WTC11 (cell line): ENCODE data around the gene NTN3. TPM values are rescaled to one million over a fixed set of nuclear protein-coding genes. Genes with fewer than 3 reads are reported as not detected.

Experiments used
- ATAC-seq: fragments of 200-7000 bp; cut with Tn5 transposase; 2 replicates; pipeline ENCODE4 v1.10.0; 2021; ENCODE audit warnings: mild to moderate bottlenecking, moderate library complexity
- CTCF ChIA-PET: fragments of 300-600 bp; sonication (Branson Sonifier 250); formaldehyde crosslinking; loops from one replicate; lab custom pipeline; 2021; ENCODE audit warnings: antibody characterized with exemption; lab: Charles Lee
- POLR2A ChIA-PET: fragments of 350-600 bp; sonication (Branson Sonifier 250); formaldehyde crosslinking; loops from one replicate; lab custom pipeline; 2021; ENCODE audit warnings: antibody characterized with exemption; lab: Charles Lee
- DNase-seq: peaks from one replicate; pipeline ENCODE4 v3.0.0; 2021; ENCODE audit warnings: low spot score
- H3K27ac Mint-ChIP-seq: 2 replicates; pipeline ENCODE4 v1.8.0; 2021; ENCODE audit warnings: mixed read lengths
- H3K27me3 Mint-ChIP-seq: 2 replicates; pipeline ENCODE4 v1.8.0; 2021; ENCODE audit warnings: low read depth, mild to moderate bottlenecking, moderate library complexity, mixed read lengths
- H3K36me3 Mint-ChIP-seq: 2 replicates; pipeline ENCODE4 v1.8.0; 2021; ENCODE audit warnings: mixed read lengths
- H3K4me1 Mint-ChIP-seq: 2 replicates; pipeline ENCODE4 v1.8.0; 2022; ENCODE audit warnings: mixed read lengths
- H3K4me3 Mint-ChIP-seq: 2 replicates; pipeline ENCODE4 v1.8.0; 2021; ENCODE audit warnings: mild to moderate bottlenecking, moderate library complexity, mixed read lengths
- H3K9me3 Mint-ChIP-seq: 2 replicates; pipeline ENCODE4 v1.8.0; 2021; ENCODE audit warnings: mixed read lengths
- AR ChIP-seq: fragments of 250-450 bp; sonication (Bioruptor Pico); IDR thresholded peaks from 2 replicates; pipeline ENCODE4 v1.9.0; 2021; ENCODE audit warnings: mild to moderate bottlenecking
- ARID4B ChIP-seq: sonication (generic); formaldehyde crosslinking; IDR thresholded peaks from 2 replicates; pipeline ENCODE4 v1.8.0; 2023; ENCODE audit warnings: missing genetic modification reagents, mild to moderate bottlenecking, borderline replicate concordance
- ATF1 ChIP-seq: sonication (generic); formaldehyde crosslinking; IDR thresholded peaks from 2 replicates; pipeline ENCODE4 v1.8.1; 2023; ENCODE audit warnings: mild to moderate bottlenecking, moderate library complexity, missing genetic modification reagents
- ATF3 ChIP-seq: sonication (generic); formaldehyde crosslinking; conservative IDR thresholded peaks from 2 replicates; pipeline ENCODE4 v1.8.1; 2022; ENCODE audit warnings: mild to moderate bottlenecking, missing genetic modification reagents
- ATF6 ChIP-seq: sonication (generic); formaldehyde crosslinking; IDR thresholded peaks from 2 replicates; pipeline ENCODE4 v1.8.1; 2023; ENCODE audit warnings: mild to moderate bottlenecking, missing genetic modification reagents
- CDX4 ChIP-seq: fragments of 250-450 bp; sonication (Bioruptor Pico); IDR thresholded peaks from 2 replicates; pipeline ENCODE4 v1.9.0; 2021; ENCODE audit warnings: moderate library complexity, mild to moderate bottlenecking, inconsistent platforms, borderline replicate concordance
- CTCF ChIP-seq: fragments of 200-600 bp; IDR thresholded peaks from 2 replicates; pipeline ENCODE4 v1.8.0; 2022; ENCODE audit warnings: antibody characterized with exemption
- ELF4 ChIP-seq: sonication (generic); formaldehyde crosslinking; IDR thresholded peaks from 2 replicates; pipeline ENCODE4 v1.8.1; 2022; ENCODE audit warnings: low read depth, mild to moderate bottlenecking, moderate library complexity, missing genetic modification reagents
- GABPB1 ChIP-seq: sonication (generic); formaldehyde crosslinking; IDR thresholded peaks from 2 replicates; pipeline ENCODE4 v1.8.1; 2023; ENCODE audit warnings: mild to moderate bottlenecking, missing genetic modification reagents
- JAZF1 ChIP-seq: fragments of 250-450 bp; sonication (Bioruptor Pico); IDR thresholded peaks from 2 replicates; pipeline ENCODE4 v1.9.0; 2021; ENCODE audit warnings: moderate library complexity, mild to moderate bottlenecking, inconsistent platforms
- JUN ChIP-seq: sonication (generic); formaldehyde crosslinking; IDR thresholded peaks from 2 replicates; pipeline ENCODE4 v1.8.0; 2023; ENCODE audit warnings: mild to moderate bottlenecking, missing genetic modification reagents
- NFYB ChIP-seq: sonication (generic); formaldehyde crosslinking; conservative IDR thresholded peaks from 2 replicates; pipeline ENCODE4 v1.8.0; 2022; ENCODE audit warnings: low read depth, missing genetic modification reagents
- NR2C2 ChIP-seq: sonication (generic); formaldehyde crosslinking; IDR thresholded peaks from 2 replicates; pipeline ENCODE4 v1.8.0; 2022; ENCODE audit warnings: mild to moderate bottlenecking, missing genetic modification reagents
- SOX15 ChIP-seq: fragments of 250-450 bp; sonication (Bioruptor Pico); IDR thresholded peaks from 2 replicates; pipeline ENCODE4 v1.9.0; 2021; ENCODE audit warnings: mild to moderate bottlenecking
- ZNF121 ChIP-seq: sonication (generic); formaldehyde crosslinking; IDR thresholded peaks from 2 replicates; pipeline ENCODE4 v1.8.0; 2023; ENCODE audit warnings: missing genetic modification reagents
- ZNF263 ChIP-seq: sonication (generic); formaldehyde crosslinking; IDR thresholded peaks from 2 replicates; pipeline ENCODE4 v1.8.1; 2022; ENCODE audit warnings: low read depth, mild to moderate bottlenecking, moderate library complexity, missing genetic modification reagents
- ZNF317 ChIP-seq: sonication (generic); formaldehyde crosslinking; IDR thresholded peaks from 2 replicates; pipeline ENCODE4 v1.8.1; 2023; ENCODE audit warnings: low read depth, mild to moderate bottlenecking, moderate library complexity, missing genetic modification reagents, borderline replicate concordance
- ZSCAN18 ChIP-seq: fragments of 250-450 bp; sonication (Bioruptor Pico); IDR thresholded peaks from 2 replicates; pipeline ENCODE4 v2.1.2; 2022; ENCODE audit warnings: mild to moderate bottlenecking, moderate library complexity
- total RNA-seq: library from RNA; stranded (reverse); gene quantifications from 3 replicates; pipeline ENCODE4 v1.2.3, GENCODE V29; 2021

The NTN3 gene
- total RNA-seq, 1 experiment from 2014 or later: 0.92 TPM

GRCh38 chr16:2494616-2495015 lies 23.5 kb downstream of the NTN3 start:
- Mint-ChIP-seq H3K27me3 (no peaks in the 10 kb centered on the region), H3K4me1 (no peaks in the 10 kb centered on the region), H3K27ac (no peak overlapping the region), H3K4me3 (no peak overlapping the region), H3K9me3 (no peaks in the 10 kb centered on the region), H3K36me3 (peaks cover 5% of the 10 kb centered on the region)
- CTCF ChIA-PET: no interaction called here
- DNase-seq (no peak), ATAC-seq (no peak)
- POLR2A ChIA-PET: no interaction called here
- TF ChIP-seq ZNF317 (CRISPR knock-in tag) (no peak), ARID4B (CRISPR knock-in tag) (no peak), ATF1 (no peak), JUN (CRISPR knock-in tag) (no peak), ELF4 (CRISPR knock-in tag) (no peak), NR2C2 (no peak), ZNF121 (CRISPR knock-in tag) (no peak), ZNF263 (CRISPR knock-in tag) (no peak), GABPB1 (CRISPR knock-in tag) (no peak), ATF6 (no peak), CDX4 (CRISPR knock-in tag) (no peak), ATF3 (CRISPR knock-in tag) (no peak)

GRCh38 chr16:2495041-2495440 lies 23.9 kb downstream of the NTN3 start:
- no peak for DNase-seq
- Mint-ChIP-seq H3K36me3 (peaks cover 5% of the 10 kb centered on the region), H3K4me3 (no peak overlapping the region), H3K9me3 (no peaks in the 10 kb centered on the region), H3K27ac (no peak overlapping the region), H3K4me1 (no peaks in the 10 kb centered on the region), H3K27me3 (no peaks in the 10 kb centered on the region)
- no peak for ATAC-seq
- POLR2A ChIA-PET: no interaction called here
- CTCF ChIA-PET: no interaction called here
- TF ChIP-seq AR (CRISPR knock-in tag) (no peak), SOX15 (CRISPR knock-in tag) (no peak), JAZF1 (CRISPR knock-in tag) (no peak), ZNF121 (CRISPR knock-in tag) (no peak), ZSCAN18 (CRISPR knock-in tag) (no peak), NR2C2 (no peak), NFYB (no peak), CTCF (no peak), ATF6 (no peak)
